Mesenchymal stem cell (in vitro differentiated cells and primary cell): Measurements from ENCODE around the gene TNKS1BP1.
"Not testable (repeated sequence)": the region's sequence is repeated elsewhere in the genome, so short reads cannot be mapped to it uniquely, and the experiment has no call there.

Source experiments
- DNase-seq: peaks from one replicate; pipeline ENCODE4 v3.0.0-alpha.2; 2013
- H2AFZ ChIP-seq: one replicate; pipeline ENCODE4 v1.6.1; 2013; ENCODE audit warnings: low read depth, mild to moderate bottlenecking, control low read depth, inconsistent platforms, low read length, moderate library complexity
- H2AK5ac ChIP-seq: 2 replicates; pipeline ENCODE4 v1.6.1; 2013; ENCODE audit warnings: low read length, moderate library complexity, mild to moderate bottlenecking, inconsistent platforms; ENCODE audit not compliant: severe bottlenecking
- H2BK120ac ChIP-seq: one replicate; pipeline ENCODE4 v1.6.1; 2013; ENCODE audit warnings: low read depth, mild to moderate bottlenecking, inconsistent platforms, low read length, moderate library complexity
- H2BK12ac ChIP-seq, 2 experiments: one replicate each; pipeline ENCODE4 v1.6.1; 2013; ENCODE audit warnings: inconsistent platforms in 2 of 2, low read length in 2 of 2, mild to moderate bottlenecking in 2 of 2, moderate library complexity in 2 of 2, control low read depth in 1 of 2
- H2BK15ac ChIP-seq: one replicate; pipeline ENCODE4 v1.6.1; 2013; ENCODE audit warnings: mild to moderate bottlenecking, low read depth, inconsistent platforms; ENCODE audit not compliant: poor library complexity, severe bottlenecking
- H2BK5ac ChIP-seq: 2 replicates; pipeline ENCODE4 v1.6.1; 2013; ENCODE audit warnings: low read depth, mild to moderate bottlenecking, low read length, control low read depth, inconsistent platforms; ENCODE audit not compliant: poor library complexity, severe bottlenecking
- H3K14ac ChIP-seq, 2 experiments: one replicate each; pipeline ENCODE4 v1.6.1; 2013; ENCODE audit warnings: inconsistent platforms in 2 of 2, low read length in 2 of 2, control low read depth in 1 of 2, mild to moderate bottlenecking in 1 of 2, moderate library complexity in 1 of 2
- H3K18ac ChIP-seq, 2 experiments: one replicate each; pipeline ENCODE4 v1.6.1; 2013; ENCODE audit warnings: inconsistent platforms in 2 of 2, low read length in 2 of 2, control low read depth in 1 of 2, low read depth in 1 of 2, mild to moderate bottlenecking in 1 of 2
- H3K23ac ChIP-seq, 2 experiments: one replicate each; pipeline ENCODE4 v1.6.1; 2013; ENCODE audit warnings: inconsistent platforms in 2 of 2, low read length in 2 of 2, mild to moderate bottlenecking in 2 of 2, moderate library complexity in 2 of 2, control low read depth in 1 of 2
- H3K27ac ChIP-seq: 2 replicates; pipeline ENCODE4 v1.5.1; 2013; ENCODE audit warnings: mild to moderate bottlenecking, moderate library complexity, low read length, control low read depth, inconsistent platforms; ENCODE audit not compliant: poor library complexity, severe bottlenecking
- H3K27me3 ChIP-seq, 2 experiments: 2 replicates each; pipeline versions ENCODE4 v1.6.1 to v1.7.0; 2013; ENCODE audit warnings: low read length in 2 of 2, mild to moderate bottlenecking in 2 of 2, moderate library complexity in 2 of 2, control low read depth in 1 of 2, inconsistent platforms in 1 of 2; ENCODE audit not compliant: control insufficient read depth in 1 of 2, insufficient read depth in 1 of 2
- H3K36me3 ChIP-seq, 2 experiments: 2 replicates each; pipeline versions ENCODE4 v1.6.1 to v1.7.0; 2013; ENCODE audit warnings: low read length in 2 of 2, control low read depth in 1 of 2, inconsistent platforms in 1 of 2, low read depth in 1 of 2, mild to moderate bottlenecking in 1 of 2; ENCODE audit not compliant: insufficient read depth in 2 of 2, control insufficient read depth in 1 of 2
- H3K4ac ChIP-seq, 2 experiments: one replicate each; pipeline ENCODE4 v1.6.1; 2013; ENCODE audit warnings: inconsistent platforms in 2 of 2, low read length in 2 of 2, mild to moderate bottlenecking in 2 of 2, moderate library complexity in 2 of 2, control low read depth in 1 of 2, low read depth in 1 of 2
- H3K4me1 ChIP-seq: 2 replicates; pipeline ENCODE4 v1.6.1; 2013; ENCODE audit warnings: low read depth, low read length, control low read depth; ENCODE audit not compliant: control insufficient read depth, insufficient read depth
- H3K4me2 ChIP-seq: 2 replicates; pipeline ENCODE4 v1.6.1; 2013; ENCODE audit warnings: low read length, mild to moderate bottlenecking, inconsistent platforms; ENCODE audit not compliant: poor library complexity, severe bottlenecking
- H3K4me3 ChIP-seq, 2 experiments: 2 replicates each; pipeline versions ENCODE4 v1.5.1 to v1.7.0; 2013; ENCODE audit warnings: low read length in 2 of 2, mild to moderate bottlenecking in 2 of 2, control low read depth in 1 of 2, low read depth in 1 of 2; ENCODE audit not compliant: insufficient read depth in 1 of 2
- H3K79me1 ChIP-seq: replicated peaks from 2 replicates; pipeline ENCODE4 v1.6.1; 2013; ENCODE audit warnings: mild to moderate bottlenecking, control low read depth, low read length, inconsistent platforms; ENCODE audit not compliant: poor library complexity, severe bottlenecking
- H3K9ac ChIP-seq: 2 replicates; pipeline ENCODE4 v1.7.0; 2013; ENCODE audit warnings: mild to moderate bottlenecking, low read length, moderate library complexity
- H3K9me3 ChIP-seq: 2 replicates; pipeline ENCODE4 v1.7.0; 2013; ENCODE audit warnings: mild to moderate bottlenecking, low read length; ENCODE audit not compliant: control insufficient read depth
- H4K8ac ChIP-seq: one replicate; pipeline ENCODE4 v1.6.1; 2013; ENCODE audit warnings: inconsistent platforms, mild to moderate bottlenecking, low read length, moderate library complexity
- H4K91ac ChIP-seq: one replicate; pipeline ENCODE4 v1.6.1; 2013; ENCODE audit warnings: mild to moderate bottlenecking, low read length, inconsistent platforms
- WGBS: methylation state at CpG from one replicate; pipeline ENCODE4 v1.1.7; 2013; ENCODE audit warnings: mixed read lengths; 5-methylcytosine and 5-hydroxymethylcytosine counted together

The TNKS1BP1 gene

GRCh38 chr11:57363131-57364080 lies 38.7 kb upstream of the TNKS1BP1 start:
- H3K4me2 ChIP-seq, result no peak overlapping the region
- no peaks in the 10 kb centered on the region for H3K9me3 ChIP-seq
- H3K23ac ChIP-seq, result no peak overlapping the region
- H3K4me3 ChIP-seq, result no peak overlapping the region
- H3K27me3 ChIP-seq, result peaks cover 5 to 47% of the 10 kb centered on the region in 2 experiments
- H3K36me3 ChIP-seq, result no peaks in the 10 kb centered on the region
- H2BK15ac ChIP-seq, result no peak overlapping the region
- no peaks in the 10 kb centered on the region for H3K79me1 ChIP-seq
- H2BK12ac ChIP-seq, result no peak overlapping the region
- no peak for DNase-seq
- H3K4ac ChIP-seq, result no peak overlapping the region
- no peak overlapping the region for H3K18ac ChIP-seq
- no peak overlapping the region for H3K27ac ChIP-seq
- no peak overlapping the region for H2AFZ ChIP-seq
- no peak overlapping the region for H2AK5ac ChIP-seq
- H3K9ac ChIP-seq, result no peak overlapping the region
- no peak overlapping the region for H4K8ac ChIP-seq
- no peak overlapping the region for H3K14ac ChIP-seq
- no peak overlapping the region for H2BK120ac ChIP-seq
- H3K4me1 ChIP-seq, result peaks cover 2% of the 10 kb centered on the region
- WGBS, result 71% methylated on average over 5 of the region's 7 CpGs
- H2BK5ac ChIP-seq, result no peak overlapping the region
- no peak overlapping the region for H4K91ac ChIP-seq

- Histone ChIP-seq H3K9me3 (no peaks in the 10 kb centered on the region), H3K4me3 (no peak overlapping the region), H2AK5ac (no peak overlapping the region), H3K14ac (no peak overlapping the region), H3K4me1 (peaks cover 2% of the 10 kb centered on the region), H3K27ac (no peak overlapping the region), H3K4ac (no peak overlapping the region), H2AFZ (no peak overlapping the region), H2BK12ac (no peak overlapping the region), H3K9ac (no peak overlapping the region), H4K91ac (no peak overlapping the region), H3K23ac (no peak overlapping the region), H3K79me1 (no peaks in the 10 kb centered on the region), H2BK15ac (no peak overlapping the region), H3K4me2 (no peak overlapping the region), H4K8ac (no peak overlapping the region), H3K18ac (no peak overlapping the region), H3K27me3 (peaks cover 5 to 47% of the 10 kb centered on the region in 2 experiments), H2BK5ac (no peak overlapping the region), H3K36me3 (no peaks in the 10 kb centered on the region), H2BK120ac (no peak overlapping the region)
- no peak for DNase-seq
- 78% methylated on average over 1 of the region's 3 CpGs for WGBS
Measured at GRCh38 chr11:57361926-57362325, 37.2 kb upstream of the TNKS1BP1 start.

DNA sequence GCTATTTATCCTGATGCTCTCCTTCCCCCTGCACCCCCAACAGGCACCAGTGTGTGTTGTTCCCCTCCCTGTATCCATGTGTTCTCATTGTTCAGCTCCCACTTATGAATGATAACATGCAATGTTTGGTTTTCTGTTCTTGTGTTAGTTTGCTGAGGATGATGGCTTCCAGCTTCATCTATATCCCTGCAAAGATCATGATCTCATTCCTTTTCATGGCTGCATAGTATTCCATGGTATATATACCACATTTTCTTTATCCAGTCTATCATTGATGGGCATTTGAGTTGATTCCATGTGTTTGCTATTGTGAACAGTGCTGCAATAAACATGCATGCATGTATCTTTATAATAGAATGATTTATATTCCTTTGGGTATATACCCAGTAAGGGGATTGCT lies 36.7 kb upstream of the TNKS1BP1 start:
- H3K4me3 ChIP-seq, H3K36me3 ChIP-seq, H2BK120ac ChIP-seq, H3K4ac ChIP-seq, H3K27ac ChIP-seq, H3K9ac ChIP-seq, H2BK12ac ChIP-seq, H2AK5ac ChIP-seq, H3K18ac ChIP-seq, H3K9me3 ChIP-seq, H3K23ac ChIP-seq, H4K8ac ChIP-seq, H3K79me1 ChIP-seq, H3K4me1 ChIP-seq, H2BK15ac ChIP-seq, H3K14ac ChIP-seq, H2AFZ ChIP-seq, DNase-seq, H2BK5ac ChIP-seq, H3K4me2 ChIP-seq, H4K91ac ChIP-seq: not testable (repeated sequence)
- H3K27me3 ChIP-seq, result peaks cover 5 to 47% of the 10 kb centered on the region in 2 experiments

DNA sequence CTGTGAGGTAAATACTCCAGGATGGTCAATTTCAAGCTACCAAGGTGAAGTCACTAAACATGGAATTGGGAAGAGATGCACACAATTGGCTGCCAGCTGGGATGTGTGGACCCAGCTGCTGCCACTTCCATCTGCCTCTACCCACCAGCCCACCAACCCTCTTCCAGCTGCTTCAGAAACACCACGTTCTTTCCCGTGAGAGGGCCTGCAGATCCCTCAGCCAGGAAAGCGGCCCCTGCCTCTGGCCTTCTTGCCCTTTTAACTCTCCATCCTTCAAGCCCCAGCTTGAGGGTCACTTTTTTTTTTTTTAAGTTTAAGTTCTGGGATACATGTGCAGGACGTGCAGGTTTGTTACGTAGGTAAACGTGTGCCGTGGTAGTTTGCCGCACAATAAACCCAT lies 36.2 kb upstream of the TNKS1BP1 start:
- Histone ChIP-seq H2BK120ac (no peak overlapping the region), H2BK12ac (no peak overlapping the region)
- WGBS, result 76% methylated on average over 7 of the region's 8 CpGs

More for the DNA sequence above, 36.2 kb upstream of the TNKS1BP1 start:
- Histone ChIP-seq H2BK15ac (no peak overlapping the region), H3K27ac (no peak overlapping the region), H3K4me3 (no peak overlapping the region), H2AFZ (no peak overlapping the region), H3K4me2 (no peak overlapping the region), H3K18ac (no peak overlapping the region), H4K91ac (no peak overlapping the region), H3K9me3 (no peaks in the 10 kb centered on the region), H3K4ac (no peak overlapping the region), H2AK5ac (no peak overlapping the region), H3K9ac (no peak overlapping the region), H4K8ac (no peak overlapping the region), H3K4me1 (peaks cover 2% of the 10 kb centered on the region), H3K27me3 (peaks cover 5 to 46% of the 10 kb centered on the region in 2 experiments), H3K79me1 (no peaks in the 10 kb centered on the region), H3K36me3 (no peaks in the 10 kb centered on the region), H2BK5ac (no peak overlapping the region), H3K23ac (no peak overlapping the region), H3K14ac (no peak overlapping the region)
- no peak for DNase-seq
